Epidermal melanocyte (primary cell): Measurements from ENCODE around the gene SEL1L2.

Experiments used
- DNase-seq: peaks from one replicate; pipeline ENCODE4 v3.0.0; 2011; ENCODE audit warnings: low spot score; ENCODE audit not compliant: insufficient read length

Gene SEL1L2

DNA sequence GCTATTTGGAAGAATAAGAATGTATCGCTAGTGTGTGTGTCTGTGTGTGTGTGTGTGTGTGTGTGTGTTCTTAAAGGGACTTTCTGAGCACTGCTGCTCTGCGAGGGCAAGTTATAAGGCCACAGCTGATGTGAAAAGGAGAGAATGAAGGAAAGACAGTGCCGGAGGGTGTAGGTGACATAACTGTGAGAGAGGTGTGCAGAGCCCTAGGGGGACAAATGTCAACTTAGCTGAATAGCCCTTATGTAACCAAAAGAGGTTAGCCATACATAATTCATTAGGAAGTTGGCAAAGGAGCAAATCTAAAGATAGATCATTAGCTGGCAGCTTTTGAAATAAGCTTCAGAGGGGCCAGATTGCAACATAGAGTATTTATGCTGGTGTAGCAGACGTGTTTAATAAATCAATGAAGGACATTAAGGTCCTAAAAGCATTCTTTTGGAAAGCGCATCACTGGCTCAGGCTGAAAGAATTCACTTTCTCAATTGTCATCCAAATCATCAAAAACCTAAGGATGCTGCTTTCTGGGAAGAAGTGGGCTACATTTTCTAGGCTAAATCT lies 124.5 kb downstream of the SEL1L2 start:
- peak; percentile 40 for DNase-seq

DNA sequence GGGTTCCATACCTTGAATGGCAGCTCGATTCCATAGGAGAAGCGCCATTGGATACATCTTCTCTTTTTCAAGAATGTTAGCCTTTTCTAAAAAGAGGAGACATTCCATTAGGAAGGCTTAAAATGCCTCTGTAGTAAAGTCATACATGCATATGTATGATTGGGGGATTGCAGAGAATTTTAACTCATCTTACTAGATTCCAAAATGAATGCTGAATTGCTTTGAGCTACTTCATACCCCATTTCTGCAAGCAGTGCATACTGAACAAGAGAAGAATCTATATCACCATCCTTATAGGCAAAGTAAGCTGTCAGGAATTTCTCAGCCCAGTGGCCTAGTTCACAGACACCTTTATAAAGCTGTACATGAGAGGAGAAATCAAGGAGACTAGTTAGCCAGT lies 125.3 kb downstream of the SEL1L2 start:
- DNase-seq = no peak

DNA sequence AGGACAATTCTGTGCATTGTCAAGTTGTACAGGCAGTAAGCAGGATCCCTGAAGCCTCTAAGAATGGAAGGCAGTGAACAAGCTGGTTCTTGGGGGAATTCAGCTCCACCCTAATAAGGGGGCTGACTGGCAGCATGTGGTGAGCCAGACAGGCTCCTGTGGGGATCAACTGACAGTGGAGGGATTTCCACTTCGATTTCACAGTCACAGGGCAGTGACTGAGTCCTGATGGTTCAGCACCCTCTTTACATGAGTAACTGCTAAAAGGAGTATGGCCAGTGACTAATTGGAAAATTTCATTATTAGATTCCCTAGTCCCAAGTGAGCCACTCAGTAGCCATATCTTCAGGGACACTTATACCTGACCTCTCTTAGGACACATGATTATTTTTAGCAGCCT lies 127.2 kb downstream of the SEL1L2 start:
- DNase-seq = no peak

DNA sequence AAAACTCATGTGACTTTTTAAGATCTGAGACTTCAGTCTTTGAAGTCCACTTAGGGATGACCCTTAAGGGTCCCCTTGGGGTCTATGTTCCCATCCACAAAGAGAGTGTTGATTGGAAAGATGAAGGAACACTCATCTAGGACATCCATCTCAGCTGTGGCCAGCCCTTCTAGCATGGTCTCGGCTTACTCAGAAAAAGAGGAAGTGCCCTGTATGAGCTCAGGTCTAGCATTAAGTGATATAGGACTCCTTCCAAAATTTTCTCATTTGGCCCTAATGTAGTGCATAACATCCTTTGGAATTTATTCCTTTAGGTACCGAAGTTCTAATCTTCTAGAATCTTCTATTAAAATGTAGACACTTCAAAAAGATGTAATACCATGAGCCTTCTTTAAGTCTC lies 128.2 kb downstream of the SEL1L2 start:
- no peak for DNase-seq

DNA sequence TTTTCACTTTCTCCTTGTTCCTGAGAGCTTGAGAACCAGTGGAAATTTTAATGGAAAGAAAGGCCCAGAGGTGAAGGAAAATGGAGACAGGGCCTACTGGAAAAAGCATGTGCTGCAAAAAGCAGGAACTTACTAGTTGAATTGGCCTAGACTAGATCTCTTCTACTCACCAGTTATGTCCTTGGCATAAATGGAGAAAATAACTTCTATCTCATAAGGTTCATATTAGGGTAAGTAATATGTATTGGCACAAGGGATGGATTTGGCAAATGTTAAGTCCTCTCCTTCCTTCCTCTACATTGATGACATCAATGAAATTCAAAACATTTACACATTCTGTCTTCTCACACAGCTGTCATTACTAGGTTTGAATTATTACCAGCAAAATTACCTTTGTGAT lies 131.5 kb downstream of the SEL1L2 start:
- no peak for DNase-seq

DNA sequence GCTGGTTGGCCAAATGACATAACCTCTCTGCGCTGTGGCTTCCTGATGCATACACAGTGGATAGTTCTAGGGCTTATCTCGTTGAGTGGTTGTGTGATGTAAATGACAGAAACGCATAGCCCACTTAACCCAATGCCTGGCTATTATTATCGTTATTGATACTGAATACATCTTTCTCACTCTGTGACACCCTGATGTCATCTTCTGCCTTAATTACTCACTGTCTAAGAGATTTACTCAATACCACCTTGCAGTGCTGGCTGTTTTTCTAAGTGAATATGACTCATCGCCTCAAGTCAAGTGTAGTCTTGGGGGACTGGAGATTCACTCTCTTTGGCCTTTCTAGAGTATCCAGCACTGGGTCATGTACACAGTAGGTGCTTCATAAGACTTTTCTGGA lies 132.0 kb downstream of the SEL1L2 start:
- DNase-seq = no peak

DNA sequence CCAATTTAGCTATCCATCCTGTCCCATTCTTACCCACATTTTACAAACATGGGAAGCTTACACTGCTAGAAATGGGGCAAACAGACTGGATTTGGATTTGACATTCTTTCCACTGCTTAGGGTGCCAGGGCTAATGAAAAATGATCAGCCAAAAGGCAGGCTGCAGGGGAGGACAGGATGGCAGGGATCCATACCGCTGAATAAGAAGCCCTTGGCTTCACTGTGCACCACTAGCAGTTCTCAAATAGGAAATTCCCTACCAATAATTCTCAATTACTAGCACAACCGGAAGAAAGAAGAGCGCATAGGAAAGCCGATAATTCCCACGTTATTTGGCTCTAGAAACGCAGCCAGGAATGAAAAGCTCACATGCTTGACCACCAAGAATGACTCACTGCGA lies 132.5 kb downstream of the SEL1L2 start:
- DNase-seq = no peak

DNA sequence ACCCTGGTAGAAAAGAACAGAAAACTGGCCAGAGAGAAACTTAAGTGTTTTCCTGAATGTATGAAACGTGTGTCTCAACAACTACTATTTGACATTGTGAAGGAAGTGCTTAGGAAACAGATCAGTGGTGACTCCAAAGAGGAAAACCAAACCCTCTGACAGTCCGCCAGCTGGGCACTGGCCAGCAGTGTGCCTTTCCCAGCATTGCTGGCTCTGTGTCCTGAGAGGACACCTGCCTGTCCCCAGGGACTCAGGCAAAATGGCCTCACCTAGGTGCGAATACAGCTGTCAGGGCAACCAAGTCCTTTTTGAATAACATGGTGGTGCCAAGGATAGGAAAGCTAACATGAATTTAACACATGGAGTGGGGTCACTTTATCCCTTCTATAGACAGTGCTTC lies 133.1 kb downstream of the SEL1L2 start:
- no peak for DNase-seq

DNA sequence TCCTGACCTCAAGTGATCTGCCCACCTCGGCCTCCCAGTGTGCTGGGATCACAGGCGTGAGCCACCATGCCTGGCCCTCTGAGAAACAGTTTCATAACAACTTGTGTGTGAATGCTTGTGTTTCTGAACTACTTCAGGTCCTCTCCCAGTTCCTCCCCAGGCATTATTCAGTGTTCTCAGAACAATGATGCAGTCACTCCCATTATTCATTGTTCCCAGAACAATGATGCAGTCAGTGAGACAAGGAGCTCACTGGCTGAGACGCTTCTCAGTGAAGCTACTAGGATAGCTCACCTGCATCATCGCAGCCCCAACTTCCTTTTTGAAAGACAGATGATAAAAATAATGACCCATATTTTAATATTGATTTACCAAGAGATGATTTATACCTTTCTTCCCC lies 134.1 kb downstream of the SEL1L2 start:
- no peak for DNase-seq

DNA sequence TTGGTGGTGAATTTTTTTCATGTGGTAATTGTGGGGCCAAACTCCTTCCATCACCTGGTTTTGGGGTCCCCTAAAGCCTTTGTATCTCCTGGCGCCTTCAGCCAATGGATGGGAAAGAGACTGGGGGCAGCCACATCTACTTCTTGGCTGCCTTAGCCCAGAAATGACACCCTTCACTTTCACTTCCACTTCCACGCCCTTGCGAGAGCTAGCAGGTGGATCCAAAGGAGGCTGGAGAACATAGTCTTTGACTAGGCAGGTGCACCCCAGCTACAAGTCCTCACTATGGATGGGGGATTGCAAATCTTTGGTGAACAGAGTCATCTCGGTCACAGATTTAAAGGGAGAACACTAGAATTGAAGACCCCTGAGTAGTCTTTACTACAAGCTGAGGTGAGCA lies 134.8 kb downstream of the SEL1L2 start:
- no peak for DNase-seq

DNA sequence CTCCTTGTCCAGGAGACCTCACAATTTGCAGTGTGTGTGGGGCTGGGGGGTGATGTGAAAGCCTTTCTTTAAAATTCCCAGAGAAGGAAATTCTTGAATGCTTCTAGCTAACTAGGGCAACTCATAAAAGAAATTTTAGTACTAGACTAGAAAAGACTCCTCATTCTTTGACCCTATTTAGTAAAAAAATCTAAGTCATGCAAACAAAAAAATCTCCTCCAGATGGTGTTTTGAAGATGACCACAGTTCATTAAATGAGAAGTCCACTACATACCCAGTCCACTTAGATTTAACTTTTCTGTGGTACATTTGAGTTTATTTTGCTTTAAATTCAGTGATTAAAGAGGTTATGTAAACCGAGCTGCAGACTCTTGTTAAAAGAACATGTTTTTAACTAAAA lies 138.1 kb downstream of the SEL1L2 start:
- DNase-seq = peak; percentile 69

DNA sequence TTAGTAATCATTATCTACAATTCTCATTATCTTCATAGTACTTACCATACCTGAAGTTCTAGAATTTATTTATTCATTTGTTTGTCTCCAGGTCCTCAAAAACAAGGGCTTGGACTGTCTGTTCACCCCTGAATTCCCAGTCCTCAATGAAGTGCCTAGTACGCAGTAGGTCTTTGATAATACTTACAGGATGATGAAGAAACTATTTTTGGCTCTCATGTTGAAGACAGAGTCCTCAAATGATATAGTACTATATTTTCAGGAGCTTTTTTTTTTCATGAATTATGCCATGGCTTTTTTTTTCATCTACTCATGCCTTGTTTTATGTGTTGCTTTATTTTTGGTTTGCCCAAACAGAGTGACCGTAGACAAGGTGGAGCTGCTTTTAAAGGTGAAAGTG lies 139.1 kb downstream of the SEL1L2 start:
- no peak for DNase-seq

DNA sequence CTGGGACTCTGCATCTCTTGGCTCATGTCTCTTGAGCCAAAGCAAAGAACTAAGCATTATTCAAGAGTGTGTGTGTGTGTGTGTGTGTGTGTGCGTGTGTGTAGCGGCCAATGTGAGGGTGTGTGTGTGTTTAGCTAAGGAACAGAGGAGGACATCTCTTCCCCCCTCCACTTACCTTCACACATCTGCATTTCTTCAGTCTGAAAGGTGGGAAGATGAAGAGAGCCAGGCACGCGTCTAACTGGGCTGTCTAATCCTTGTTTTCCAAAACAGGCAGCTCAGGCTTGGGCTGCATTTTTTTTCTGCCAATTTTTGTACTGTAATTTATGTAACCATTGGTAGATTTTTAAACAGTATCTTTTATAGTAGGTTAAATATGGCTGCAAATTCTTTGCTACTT lies 146.1 kb downstream of the SEL1L2 start:
- DNase-seq = no peak

DNA sequence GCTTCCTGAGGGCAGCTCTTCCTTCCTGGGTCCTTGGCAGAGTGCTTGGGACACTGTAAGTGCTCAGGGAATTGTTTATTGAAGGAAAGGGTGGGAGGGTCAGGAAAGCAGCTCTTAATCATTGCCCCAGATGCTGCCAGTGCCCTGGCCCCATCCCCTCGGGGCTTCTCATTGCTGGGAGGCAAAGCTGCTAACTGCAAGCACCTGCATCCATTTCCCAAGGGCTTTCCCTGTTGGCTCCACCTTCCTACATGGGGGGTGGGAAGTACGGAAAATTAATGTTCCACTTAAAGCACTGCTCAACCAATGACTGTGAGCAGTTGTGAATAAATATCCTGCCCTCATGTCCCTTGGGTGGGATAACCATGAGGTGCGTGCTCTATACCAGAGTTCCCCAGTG lies 149.2 kb downstream of the SEL1L2 start:
- no peak for DNase-seq

DNA sequence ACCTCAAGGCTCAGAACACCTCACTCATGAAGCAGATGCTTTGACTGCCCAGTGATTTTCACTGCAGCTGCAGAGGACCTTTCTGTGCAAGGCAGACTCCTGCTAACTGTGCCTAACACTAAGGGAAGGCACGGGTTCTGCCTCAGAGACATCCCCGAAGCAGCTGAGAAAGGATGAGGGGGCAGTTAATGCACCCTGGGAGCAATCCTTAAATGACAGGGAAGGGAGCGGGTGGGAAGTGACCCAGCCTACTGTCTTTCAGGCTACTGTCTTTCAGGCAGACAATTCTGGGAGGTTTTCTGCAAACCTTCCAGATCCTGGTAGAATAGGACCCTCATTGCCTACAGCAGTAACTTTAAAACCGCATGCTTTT lies 150.3 kb downstream of the SEL1L2 start:
- no peak for DNase-seq

DNA sequence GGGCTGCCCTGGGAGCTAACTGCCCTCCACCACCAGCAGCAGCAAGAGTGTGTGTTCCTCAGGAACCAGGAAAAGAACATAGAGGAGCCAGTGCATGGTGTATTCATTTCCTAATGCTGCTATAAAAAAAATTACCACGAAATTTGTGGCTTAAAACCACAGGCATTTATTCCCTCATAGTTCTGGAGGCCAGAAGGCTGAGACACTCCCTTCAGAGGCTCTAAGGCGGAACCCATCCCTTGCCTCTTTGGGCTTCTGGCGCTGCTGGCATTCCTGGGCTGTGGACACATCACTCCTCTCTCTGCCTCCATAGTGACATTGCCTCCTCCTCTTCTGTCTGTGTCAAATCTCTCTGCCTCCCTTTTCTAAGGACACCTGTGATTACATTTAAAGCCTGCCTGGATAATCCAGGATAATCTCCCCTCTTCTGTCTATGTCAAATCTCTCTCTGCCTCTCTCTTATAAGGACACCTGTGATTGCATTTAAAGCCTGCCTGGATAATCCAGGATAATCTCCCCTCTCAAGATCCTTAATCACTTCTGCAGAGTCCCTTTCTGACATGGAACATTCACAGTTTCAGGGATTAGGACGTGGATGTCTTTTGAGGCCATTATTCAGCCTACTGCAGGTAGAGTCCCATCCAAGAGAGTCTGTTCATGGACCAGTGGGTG lies 150.9 kb downstream of the SEL1L2 start:
- no peak for DNase-seq

DNA sequence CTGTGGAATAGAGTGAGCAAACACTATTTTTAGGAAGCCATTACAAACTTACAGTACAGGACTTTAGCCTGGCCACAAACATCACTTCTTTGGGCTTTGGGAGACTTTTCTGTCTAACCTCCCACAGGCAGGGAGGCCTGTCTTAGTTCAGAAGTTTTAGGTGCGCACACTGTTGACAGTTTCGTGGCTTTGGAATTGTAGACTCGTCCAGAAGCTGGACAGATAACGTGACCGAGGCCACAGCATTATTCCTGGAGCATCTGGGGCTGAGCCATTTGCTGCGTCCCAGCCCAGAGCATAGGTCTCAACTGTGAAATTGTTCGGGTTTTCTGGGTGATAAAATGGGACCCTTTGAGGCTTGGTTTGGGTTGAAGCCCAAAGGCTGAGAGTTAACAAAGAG lies 151.8 kb downstream of the SEL1L2 start:
- DNase-seq = no peak

DNA sequence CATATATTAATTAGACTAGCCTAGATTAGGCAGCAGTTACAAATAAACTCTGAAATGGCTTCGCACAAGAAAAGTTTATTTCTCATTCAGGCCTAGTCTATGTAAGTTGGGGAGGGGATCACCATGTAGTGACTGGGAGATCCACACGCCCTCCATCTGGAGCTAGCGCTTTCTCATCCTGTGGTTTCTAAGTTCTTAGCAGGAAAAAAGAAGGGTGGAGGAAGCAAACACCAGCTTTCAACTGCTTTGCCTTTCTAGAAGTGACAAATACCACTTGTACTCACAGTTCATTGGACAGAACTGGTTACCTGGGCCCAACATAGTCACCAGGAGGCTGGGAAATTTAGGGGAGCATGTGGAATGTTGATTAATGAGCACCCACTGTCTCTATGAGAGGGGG lies 158.9 kb downstream of the SEL1L2 start:
- no peak for DNase-seq

DNA sequence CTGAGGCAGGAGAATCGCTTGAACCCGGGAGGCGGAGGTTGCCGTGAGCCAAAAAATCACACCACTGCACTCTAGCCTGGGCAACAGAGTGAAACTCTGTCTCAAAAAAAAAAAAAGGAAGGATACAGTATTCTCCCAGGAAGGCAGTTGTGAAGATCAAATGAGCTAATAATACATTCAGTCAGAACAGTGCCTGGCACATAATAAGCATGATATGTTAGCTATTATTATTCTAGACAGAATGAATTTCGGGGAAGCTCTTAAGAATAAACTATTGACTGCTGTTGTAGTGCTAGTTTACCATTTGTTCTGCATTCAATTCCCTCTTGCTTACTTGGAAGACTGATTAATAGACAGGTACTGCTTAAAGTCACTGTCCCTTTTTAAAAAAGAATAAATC lies 164.9 kb downstream of the SEL1L2 start:
- DNase-seq = no peak

DNA sequence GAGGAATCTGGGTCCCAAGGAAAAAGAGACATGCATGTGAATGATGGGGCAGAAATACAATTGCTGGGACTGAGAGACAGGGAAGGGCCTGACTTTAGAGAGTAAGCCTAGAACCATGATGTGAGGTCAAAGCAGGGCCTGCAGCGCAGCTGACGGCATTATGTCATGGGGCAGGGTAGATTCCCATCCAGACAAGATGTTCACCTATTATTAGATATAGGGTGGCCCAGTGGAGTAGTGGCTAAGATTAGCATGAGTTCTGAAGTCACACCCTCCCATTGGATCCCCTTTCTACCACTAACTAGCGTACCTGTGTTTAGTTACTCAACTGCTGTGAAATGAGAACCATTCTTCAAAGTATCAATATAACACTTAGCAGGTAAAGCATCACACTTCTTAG lies 166.0 kb downstream of the SEL1L2 start:
- DNase-seq = no peak

DNA sequence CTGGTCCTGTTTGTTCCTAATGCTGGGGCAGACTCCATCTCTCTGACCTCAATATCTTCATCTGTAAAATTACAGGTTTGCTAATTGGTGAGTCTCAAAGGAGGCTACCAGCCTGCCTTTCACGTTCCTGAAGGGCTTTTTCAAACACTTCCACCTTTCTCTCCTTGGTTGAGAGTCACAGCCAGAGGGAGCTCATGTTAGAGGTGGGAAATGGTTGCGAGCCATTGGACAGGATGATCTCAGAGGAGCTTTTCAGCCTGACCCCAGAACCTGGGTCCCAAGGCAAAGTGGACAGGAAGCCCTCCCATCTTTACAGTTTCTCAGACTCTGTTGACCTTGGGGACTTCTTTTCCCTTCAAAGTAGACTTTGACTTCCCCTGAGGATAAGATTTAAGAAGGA lies 168.0 kb downstream of the SEL1L2 start:
- DNase-seq = no peak

DNA sequence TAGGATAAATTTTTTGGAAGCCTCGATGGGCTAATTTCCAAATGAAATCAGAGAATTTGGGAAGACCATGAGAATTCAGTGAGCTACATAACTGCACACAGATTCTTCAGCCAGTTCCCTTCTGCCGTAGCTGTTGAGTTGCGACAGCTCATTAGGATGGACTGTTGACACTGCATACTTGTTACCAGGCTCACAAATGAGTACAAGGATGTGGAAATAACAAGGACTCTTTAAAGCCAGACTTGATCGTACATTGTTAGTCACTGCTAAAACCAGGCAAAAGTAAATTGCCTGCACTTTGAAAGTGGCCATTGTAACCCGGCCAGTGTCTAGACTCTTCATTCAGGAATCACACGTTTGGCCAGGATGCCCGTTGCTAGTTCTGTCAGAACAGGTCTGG lies 168.5 kb downstream of the SEL1L2 start:
- no peak for DNase-seq

DNA sequence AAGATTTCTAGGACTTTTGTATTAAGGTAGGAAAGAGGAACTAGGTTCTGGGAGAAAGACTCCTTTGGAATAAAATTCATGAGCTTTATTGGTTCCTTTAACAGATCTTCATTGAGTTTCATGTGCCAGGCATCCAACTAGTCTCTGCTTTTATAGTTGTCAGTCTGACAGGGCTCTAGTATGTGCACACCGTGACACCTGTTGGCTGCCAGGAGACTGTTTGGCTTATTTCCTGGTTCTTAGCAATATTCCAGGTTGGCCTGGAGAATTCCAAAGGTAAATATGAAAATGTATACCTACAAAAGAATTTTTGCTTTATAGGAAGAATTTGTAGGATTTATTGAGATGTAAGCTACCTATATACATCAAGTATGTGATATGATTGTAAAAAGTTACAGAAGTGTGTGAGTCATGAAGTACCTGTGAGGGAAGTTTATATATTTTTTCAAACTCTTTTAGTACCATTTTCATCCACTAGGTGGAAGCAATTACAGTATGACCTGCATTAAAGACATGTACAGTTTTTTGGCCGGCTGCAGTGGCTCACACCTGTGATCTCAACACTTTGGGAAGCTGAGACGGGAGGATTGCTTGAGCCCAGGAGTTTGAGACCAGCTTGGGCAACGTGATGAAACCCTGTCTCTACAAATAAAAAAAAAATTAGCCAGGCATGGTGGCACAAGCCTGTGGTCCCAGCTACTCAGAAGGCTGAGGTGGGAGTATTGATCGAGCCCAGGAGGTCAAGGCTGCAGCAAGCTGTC lies 170.3 kb downstream of the SEL1L2 start:
- DNase-seq = no peak
